GM04504 (cell line): ENCODE data around the gene ARFGEF2.
"Not testable (repeated sequence)": the region's sequence is repeated elsewhere in the genome, so short reads cannot be mapped to it uniquely, and the experiment has no call there.

ENCODE experiments used
- DNase-seq: peaks from one replicate; pipeline ENCODE4 v3.0.0-alpha.2; 2012; ENCODE audit warnings: low read depth

Gene ARFGEF2

DNA sequence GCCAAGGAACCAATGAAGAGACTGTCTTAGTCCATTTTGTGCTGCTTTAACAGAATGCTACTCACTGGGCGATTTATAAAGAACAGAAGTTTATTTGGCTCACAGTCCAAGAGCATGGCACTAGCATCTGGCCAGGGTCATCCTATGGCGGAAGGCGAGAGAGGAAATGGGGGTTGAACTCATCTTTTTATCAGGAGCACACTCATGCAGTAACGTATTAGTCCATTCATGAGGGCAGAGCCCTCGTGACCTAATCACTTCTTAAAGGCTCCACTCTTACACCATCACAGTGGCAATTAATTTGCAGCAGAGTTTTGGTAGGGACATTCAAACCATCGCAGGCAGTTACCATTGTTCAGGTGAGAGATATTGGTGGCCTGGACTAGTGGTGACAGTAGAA, 8.5 kb downstream of the ARFGEF2 start:
- DNase-seq = no peak

DNA sequence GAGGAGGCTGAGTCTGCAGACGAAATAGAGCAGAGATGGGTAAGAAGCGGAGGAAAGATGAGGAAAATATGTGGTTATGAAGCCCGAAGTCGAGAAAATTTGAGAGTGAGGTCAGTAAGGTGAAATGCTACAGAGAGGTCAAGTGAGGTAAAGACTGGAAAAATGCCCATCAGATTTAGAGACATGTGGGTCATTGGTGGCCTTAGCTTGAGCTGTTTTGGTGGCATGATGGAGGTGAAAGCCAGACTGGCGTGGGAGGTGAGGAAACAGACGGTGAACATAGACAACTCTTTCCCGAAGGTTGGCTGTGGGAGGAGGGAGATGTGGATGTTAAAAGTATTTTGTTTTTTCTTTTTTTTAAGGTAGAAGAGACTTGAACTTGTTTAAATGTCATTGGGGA, 9.4 kb downstream of the ARFGEF2 start:
- DNase-seq = no peak

GRCh38 chr20:48931527-48932374, 10.2 kb downstream of the ARFGEF2 start:
- DNase-seq = no peak

DNA sequence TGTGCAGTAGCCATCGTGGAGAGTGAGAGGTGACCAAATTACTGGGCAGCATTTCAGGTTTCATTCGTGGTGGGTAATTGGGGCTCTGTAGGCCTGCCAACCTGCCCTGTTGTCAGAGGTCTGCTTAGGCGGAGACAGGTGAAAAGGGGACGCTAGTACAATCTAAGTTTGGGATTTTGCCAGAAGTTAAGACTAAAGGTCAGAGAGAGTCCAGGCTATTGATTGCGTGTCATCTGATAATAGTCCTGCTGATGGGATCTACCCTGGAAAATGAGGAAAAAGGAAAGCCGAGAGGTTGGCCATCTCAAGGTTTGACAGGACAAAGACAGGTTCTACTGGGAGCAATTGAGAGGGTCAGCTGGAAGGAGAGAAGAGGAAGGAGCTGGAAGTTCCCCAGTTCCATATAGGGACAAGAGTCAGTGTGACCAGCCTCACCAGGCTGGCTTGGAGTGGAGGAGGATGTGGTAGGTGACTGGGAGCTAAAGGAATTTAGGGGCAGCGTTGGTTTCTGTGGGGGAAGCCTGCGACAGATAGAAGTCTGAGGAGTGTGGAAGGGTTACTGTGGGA, 10.9 kb downstream of the ARFGEF2 start:
- no peak for DNase-seq

GRCh38 chr20:48933017-48933766, 11.7 kb downstream of the ARFGEF2 start:
- no peak for DNase-seq

DNA sequence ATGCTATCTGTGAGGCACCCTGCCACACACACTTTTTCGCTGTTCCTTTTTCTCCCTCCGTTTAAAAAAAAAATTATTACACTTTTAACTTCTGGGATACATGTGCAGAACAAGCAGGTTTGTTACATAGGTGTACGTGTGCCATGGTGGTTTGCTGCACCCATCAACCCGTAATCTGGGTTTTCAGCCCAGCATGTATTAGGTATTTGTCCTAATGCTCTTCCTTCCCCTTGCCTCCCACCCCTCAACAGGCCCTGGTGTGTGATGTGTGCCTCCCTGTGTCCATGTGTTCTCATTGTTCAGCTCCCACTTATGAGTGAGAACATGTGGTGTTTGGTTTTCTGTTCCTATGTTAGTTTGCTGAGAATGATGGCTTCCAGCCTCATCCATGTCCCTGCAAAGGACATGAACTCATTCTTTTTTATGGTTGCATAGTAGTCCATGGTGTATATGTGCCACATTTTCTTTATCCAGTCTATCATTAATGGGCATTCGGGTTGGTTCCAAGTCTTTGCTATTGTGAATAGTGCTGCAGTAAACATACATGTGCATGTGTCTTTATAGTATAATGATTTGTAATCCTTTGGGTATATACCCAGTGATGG, 12.9 kb downstream of the ARFGEF2 start:
- DNase-seq = not testable (repeated sequence)

DNA sequence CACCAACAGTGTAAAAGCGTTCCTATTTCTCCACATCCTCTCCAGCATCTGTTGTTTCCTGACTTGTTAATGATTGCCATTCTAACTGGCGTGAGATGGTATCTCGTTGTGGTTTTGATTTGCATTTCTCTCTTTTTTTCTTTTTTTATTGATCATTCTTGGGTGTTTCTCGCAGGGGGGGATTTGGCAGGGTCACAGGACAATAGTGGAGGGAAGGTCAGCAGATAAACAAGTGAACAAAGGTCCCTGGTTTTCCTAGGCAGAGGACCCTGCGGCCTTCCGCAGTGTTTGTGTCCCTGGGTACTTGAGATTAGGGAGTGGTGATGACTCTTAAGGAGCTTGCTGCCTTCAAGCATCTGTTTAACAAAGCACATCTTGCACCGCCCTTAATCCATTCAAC, 13.5 kb downstream of the ARFGEF2 start:
- not testable (repeated sequence) for DNase-seq

DNA sequence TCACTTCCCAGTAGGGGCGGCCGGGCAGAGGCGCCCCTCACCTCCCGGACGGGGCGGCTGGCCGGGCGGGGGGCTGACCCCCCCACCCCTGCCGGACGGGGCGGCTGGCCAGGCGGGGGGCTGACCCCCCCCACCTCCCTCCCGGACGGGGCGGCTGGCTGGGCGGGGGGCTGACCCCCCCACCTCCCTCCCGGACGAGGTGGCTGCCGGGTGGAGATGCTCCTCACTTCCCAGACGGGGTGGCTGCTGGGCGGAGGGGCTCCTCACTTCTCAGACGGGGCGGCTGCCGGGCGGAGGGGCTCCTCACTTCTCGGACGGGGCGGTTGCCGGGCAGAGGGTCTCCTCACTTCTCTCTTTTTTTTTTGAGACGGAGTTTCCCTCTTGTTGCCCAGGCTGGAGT, 14.7 kb downstream of the ARFGEF2 start:
- DNase-seq = not testable (repeated sequence)

DNA sequence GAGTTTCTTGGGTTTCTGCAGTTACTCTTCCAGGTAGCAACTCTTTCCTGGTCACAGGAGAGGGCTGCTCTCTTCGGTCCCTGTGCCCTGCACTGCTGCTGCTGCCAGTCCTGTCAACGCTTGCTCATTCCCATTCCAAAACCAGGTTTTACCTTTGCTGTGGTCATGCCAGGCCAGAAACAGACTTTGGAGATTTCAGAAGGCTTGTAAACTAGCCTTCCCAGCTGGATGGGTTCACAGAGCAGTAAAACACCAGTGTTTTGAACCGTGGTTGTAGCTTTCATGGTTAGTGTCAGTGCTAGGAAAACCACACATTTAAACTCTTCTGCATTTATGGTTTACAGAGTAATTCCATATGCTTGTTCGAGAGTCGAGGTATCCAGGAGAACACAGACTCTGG, 16.2 kb downstream of the ARFGEF2 start:
- no peak for DNase-seq

DNA sequence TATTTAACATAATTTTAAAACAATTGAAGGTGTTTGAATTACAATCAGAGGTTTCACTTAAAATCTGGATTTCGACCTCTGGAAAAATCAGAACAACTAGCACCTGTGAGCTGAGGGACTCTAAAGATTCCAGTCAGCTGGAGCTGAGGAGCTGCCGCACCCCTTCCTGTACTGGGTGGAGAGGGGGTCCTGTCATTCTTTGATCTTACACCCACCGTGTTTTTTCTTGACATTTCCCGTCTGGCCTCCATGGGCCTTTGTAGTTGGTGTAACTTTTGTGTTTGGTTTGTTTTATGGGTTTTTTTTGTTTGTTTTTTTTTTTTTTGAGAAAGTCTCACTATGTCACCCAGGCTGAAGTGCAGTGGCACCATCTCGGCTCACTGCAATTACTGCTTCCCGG, 17.2 kb downstream of the ARFGEF2 start:
- no peak for DNase-seq

DNA sequence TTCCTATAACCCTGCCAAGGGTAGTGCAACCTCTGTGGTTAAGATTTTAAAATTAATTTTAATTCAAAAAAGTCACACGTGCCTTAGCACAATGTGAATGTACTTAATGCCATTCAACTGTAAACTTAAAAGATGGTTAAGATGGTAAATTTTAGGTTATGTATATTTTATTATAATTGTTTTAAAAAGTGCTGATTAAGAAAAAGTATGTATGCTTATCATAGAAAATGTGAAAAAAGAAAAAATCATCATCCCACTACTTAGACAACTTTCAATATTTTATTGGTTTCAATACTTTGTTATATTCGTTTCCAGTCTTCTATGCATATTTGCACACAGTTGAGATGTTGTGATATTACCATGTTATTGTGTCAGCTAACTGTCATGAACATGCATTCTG, 18.7 kb downstream of the ARFGEF2 start:
- DNase-seq = no peak

DNA sequence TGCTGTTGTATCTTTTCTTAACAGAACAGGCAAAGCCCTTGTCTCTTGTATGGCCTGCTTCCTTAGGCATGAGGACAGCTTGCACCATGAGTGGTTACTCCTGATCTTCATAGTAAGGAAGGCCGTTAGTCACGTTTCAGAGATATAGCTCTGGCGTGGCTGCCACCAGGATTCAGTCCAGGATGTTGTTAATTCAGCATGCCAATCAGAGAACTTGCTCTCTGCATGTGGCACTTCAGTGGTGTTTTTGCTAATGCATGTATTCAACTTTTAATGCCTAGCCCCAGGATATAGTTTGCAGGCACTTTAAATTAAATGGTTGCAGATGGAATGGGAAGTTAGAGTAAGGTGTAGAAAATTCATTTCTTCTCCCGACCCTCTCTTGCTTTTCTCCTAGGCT, 20.0 kb downstream of the ARFGEF2 start:
- no peak for DNase-seq

GRCh38 chr20:48942730-48943129, 21.2 kb downstream of the ARFGEF2 start:
- DNase-seq = no peak

- no peak for DNase-seq
Measured at GRCh38 chr20:48944663-48945297, 23.3 kb downstream of the ARFGEF2 start.

DNA sequence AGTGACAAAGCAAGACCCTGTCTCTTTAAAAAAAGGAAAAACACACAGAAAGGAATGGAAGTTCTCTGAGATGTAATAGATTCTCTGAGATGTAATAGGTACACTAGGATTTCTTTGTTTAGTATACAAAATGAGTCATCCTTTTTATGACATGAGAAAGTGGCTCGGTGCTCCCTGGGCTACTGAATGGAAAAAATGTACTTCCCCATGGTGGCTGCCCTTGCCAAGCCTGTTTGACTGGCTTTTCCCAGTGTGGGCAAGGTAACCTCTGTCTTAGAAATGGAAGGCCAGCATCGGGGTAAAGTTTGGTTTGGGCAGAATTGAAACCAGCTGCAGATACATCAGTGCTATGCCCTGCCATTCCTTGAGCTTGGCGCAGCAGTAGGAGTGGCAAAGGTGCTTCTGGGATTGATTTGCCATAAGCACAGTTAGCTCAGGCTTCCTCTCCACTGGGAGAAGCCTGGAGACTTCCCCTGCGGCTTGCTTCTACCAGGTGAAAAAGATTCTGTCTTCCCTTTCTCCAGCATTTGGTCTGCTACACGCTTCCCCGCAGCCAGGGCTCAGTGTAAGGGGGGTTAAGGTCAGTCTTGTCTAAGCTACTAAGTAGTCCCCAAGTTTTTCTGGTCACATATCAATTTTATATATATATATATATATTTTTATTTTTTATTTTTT, 24.5 kb downstream of the ARFGEF2 start:
- no peak for DNase-seq

DNA sequence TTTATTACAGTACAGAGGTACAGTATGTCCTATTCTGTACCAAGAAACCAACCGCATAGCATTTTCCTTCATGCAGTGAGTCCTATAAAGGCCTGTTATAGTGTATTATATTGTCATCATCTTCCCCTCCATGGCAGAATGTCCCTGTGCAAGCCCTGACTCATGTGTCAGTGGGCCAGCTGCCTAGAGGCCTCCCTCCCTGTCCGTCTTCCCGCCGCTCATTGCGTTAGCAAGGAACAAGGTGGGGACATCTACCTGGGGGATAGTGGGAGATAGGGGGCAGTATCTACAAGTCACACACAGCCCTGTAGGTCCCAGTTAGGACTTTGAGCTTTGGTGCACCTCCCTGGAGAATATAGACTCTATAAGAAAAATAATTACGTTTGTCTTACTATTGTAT, 27.1 kb downstream of the ARFGEF2 start:
- no peak for DNase-seq

DNA sequence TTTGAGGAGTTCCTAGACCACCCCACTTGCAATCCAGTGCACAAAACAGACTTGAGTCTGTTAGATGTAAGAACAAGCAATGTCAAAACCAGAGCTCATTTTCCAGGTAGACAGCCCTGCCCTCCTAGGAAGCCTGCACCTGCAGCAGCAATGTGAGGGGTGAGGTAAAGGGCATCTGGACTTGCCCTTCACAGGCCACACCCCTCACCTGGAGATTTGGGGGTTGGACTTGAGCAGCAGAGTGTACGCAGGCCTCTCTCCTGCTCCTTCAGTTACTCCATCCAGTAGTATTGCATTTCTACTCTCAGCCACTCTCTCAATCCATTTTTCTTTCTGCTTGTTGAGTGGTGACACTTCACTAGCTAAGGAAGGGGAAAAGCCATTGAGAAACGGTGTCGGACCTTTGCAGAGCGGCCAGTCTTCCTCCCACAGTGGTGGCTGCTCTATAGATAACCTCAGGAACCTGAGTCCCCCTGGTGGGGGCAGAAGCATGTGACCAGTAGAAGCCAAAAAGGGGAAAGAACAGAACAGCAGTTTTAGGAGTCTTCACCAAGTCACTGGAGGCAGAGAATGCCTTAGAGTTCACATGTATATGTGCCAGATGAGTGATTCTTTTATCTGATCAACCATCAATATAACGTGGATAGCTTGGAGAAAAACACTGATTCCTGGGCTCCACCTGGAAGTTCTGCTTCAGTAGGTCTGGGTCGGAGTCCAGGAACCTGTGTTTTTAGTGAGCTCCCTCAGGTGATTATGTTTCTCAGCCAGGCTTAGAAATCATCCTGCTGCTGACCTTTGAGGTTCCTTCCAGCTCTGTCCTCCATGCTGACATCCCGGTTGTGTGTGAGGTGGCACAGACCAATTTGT, 28.0 kb downstream of the ARFGEF2 start:
- DNase-seq = no peak

GRCh38 chr20:48951041-48951440, 29.5 kb downstream of the ARFGEF2 start:
- no peak for DNase-seq

GRCh38 chr20:48951646-48952045, 30.1 kb downstream of the ARFGEF2 start:
- no peak for DNase-seq

DNA sequence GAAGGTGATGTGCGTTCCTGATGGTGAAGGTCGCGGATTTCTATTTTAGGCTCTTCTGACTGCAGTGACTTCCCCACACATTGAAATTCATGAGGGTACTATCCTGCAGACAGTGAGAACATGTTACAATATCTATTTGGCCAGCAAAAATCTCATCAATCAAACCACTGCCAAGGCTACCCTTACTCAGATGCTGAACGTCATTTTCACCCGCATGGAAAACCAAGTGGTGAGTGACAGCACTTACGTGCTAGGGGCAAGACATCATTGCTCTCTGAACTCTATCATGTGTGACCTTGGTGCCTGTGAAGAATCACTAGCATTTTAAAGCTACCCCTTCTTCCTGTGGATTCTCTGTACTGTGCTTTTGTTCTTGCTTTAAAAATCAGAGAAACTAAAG, 31.1 kb downstream of the ARFGEF2 start:
- no peak for DNase-seq

DNA sequence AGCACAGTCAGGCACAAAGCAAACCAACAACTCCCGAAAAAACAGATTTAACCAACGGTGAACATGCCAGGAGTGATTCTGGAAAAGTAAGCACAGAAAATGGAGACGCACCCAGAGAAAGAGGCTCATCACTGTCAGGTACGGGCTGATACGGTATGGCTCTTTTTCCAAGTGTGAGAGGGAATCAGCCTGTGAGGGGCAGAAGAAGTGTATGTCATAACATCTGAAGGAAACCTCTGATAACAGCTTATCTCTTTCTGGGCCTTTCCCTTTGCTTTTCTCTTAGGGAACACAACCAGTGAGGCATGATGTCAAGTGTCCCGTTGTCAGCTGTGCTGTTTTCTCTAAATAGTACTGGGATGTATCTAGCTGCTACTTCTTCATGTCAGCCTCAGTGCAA, 32.1 kb downstream of the ARFGEF2 start:
- no peak for DNase-seq
